ENCODE results near the gene CERK.

Gene CERK

DNA sequence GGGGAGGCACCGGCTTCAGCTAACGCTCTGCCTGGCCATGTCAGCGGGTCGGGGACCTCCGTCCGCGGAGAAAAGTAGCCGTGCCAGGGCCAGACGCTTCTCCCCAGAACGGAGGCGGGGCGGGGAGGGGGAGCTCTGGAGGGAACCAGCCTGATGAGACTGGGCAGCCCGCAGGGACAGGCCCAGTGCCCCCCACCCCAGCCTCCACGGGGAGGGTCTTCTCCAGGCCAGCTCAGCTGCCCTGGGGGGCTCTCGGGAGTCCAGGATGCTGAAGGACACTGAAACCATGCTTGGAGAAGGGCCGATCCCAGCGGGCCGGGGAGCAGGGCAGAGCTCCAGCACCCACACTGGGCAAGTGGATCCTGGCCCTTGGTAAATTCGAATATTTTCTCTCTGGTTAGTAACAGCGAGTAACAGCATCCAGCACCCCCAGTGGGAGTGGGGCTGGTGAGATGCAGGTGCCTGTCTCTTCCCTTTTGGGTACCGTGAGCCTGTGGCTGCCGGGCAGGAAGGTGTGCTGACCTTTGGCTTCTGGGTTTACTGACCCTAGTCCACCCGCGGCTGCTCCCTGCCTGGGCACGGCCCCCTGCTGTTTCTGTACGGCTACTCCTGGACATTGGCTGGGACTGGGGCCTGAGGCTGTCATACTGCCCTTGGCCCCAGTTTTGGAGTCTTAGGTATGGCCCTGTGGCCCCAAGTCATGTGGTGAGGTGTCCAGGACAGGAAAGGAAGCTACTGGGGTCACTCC, 82.0 kb downstream of the CERK start:
- H3K4me3 ChIP-seq (ENCODE audit: low read depth, low read length), result no peak overlapping the region
- no peak for DNase-seq (ENCODE audit: low read depth)
- TF ChIP-seq MYC (IDR thresholded peaks at IDR 0.05; ENCODE audit: low read depth, low read length) (no peak), POLR2A (IDR thresholded peaks at IDR 0.05; ENCODE audit: extremely low read depth, insufficient read length) (no peak)
- TF ChIP-seq, protein P1, sequence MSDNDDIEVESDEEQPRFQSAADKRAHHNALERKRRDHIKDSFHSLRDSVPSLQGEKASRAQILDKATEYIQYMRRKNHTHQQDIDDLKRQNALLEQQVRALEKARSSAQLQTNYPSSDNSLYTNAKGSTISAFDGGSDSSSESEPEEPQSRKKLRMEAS (IDR thresholded peaks at IDR 0.05; ENCODE audit: low read depth, low read length), result no peak
- TF ChIP-seq, protein P2, sequence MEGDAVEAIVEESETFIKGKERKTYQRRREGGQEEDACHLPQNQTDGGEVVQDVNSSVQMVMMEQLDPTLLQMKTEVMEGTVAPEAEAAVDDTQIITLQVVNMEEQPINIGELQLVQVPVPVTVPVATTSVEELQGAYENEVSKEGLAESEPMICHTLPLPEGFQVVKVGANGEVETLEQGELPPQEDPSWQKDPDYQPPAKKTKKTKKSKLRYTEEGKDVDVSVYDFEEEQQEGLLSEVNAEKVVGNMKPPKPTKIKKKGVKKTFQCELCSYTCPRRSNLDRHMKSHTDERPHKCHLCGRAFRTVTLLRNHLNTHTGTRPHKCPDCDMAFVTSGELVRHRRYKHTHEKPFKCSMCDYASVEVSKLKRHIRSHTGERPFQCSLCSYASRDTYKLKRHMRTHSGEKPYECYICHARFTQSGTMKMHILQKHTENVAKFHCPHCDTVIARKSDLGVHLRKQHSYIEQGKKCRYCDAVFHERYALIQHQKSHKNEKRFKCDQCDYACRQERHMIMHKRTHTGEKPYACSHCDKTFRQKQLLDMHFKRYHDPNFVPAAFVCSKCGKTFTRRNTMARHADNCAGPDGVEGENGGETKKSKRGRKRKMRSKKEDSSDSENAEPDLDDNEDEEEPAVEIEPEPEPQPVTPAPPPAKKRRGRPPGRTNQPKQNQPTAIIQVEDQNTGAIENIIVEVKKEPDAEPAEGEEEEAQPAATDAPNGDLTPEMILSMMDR (IDR thresholded peaks at IDR 0.05; ENCODE audit: low read depth, low read length), result no peak

DNA sequence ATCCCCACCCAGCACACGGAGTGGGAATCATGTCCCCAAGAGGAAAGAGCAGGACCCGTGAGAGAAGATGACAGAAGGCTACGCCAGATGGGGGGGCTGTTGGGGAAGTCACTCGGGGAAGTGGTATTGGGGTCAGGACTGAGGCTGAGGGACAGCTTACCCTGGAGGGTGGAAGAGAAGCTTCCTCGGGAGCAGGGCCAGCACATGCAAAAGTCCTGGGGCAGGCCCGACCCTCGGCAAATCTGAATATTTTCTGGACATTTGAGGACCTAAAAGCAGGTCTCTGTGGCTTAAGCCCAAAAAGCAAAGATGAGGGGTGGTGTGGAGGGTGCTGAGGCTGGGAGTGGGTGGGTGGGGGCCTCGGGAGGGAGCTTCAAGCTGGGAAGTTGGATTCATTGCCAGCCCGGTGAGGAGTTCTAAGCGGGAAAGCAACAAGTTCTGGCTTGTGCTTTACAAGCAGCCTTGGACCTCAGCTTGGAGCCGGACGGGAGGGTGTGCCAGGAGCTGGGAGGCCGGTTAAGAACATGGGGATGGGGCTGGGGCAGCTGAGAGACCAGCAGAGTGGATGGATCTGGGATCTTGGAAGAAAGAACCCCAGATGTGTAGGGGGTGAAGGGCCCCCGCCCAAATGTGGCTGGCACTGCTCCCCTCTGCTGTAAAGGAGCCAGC, 83.0 kb downstream of the CERK start:
- no peak for DNase-seq (ENCODE audit: low read depth)
- no peak for TF ChIP-seq POLR2A (IDR thresholded peaks at IDR 0.05; ENCODE audit: extremely low read depth, insufficient read length)
- TF ChIP-seq, protein P2 (IDR thresholded peaks at IDR 0.05; ENCODE audit: low read depth, low read length), result no peak
- TF ChIP-seq, protein P1 (IDR thresholded peaks at IDR 0.05; ENCODE audit: low read depth, low read length), result no peak
- no peak for TF ChIP-seq MYC (IDR thresholded peaks at IDR 0.05; ENCODE audit: low read depth, low read length)
- no peak overlapping the region for H3K4me3 ChIP-seq (ENCODE audit: low read depth, low read length)

DNA sequence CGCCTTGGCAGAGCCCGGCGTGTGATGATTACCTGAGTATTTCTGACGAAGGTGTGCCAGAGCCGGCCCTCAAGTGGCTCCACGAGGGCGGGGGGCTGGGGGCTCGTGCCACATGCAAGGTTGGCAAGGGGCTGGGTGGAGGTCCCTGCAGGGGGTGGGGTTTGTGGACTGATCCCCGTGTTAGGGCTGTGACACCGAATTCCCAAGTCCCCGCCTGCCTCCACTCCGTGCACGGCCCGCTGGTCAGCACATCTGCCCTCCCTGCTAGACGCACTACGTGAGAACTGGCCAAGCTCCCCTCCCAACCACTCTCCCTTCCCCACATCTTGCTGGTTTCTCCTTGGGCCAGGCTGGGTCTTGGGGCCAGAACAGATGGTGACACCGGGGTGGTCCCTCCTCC, 83.6 kb downstream of the CERK start:
- H3K4me3 ChIP-seq (ENCODE audit: low read depth, low read length), result no peak overlapping the region
- TF ChIP-seq, protein P2 (IDR thresholded peaks at IDR 0.05; ENCODE audit: low read depth, low read length), result no peak
- DNase-seq (ENCODE audit: low read depth), result no peak

DNA sequence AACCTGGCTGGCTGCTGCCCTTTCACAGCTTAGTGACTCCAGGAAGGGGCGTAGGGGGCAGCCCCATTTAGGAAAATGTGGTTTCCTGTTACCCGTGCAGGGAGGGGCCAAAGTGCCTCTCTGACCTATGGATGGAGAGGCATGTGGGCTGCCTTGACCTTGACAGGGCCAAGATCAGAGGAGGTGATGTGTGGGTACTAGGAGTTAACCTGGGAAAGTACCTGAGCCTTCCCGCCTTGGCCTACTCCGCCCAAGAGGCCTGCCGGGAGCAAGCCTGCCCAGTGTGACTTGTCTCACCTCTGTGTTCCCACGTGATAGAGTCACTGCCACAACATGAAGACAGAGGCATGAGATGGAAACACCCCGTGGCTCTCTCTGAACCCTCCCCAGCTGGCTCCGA, 84.5 kb downstream of the CERK start:
- H3K4me3 ChIP-seq (ENCODE audit: low read depth, low read length), result no peak overlapping the region
- TF ChIP-seq, protein P2 (IDR thresholded peaks at IDR 0.05; ENCODE audit: low read depth, low read length), result no peak
- TF ChIP-seq, protein P1 (IDR thresholded peaks at IDR 0.05; ENCODE audit: low read depth, low read length), result no peak
- no peak for TF ChIP-seq POLR2A (IDR thresholded peaks at IDR 0.05; ENCODE audit: extremely low read depth, insufficient read length)
- TF ChIP-seq MYC (IDR thresholded peaks at IDR 0.05; ENCODE audit: low read depth, low read length), result no peak
- DNase-seq (ENCODE audit: low read depth), result peak; percentile 37

DNA sequence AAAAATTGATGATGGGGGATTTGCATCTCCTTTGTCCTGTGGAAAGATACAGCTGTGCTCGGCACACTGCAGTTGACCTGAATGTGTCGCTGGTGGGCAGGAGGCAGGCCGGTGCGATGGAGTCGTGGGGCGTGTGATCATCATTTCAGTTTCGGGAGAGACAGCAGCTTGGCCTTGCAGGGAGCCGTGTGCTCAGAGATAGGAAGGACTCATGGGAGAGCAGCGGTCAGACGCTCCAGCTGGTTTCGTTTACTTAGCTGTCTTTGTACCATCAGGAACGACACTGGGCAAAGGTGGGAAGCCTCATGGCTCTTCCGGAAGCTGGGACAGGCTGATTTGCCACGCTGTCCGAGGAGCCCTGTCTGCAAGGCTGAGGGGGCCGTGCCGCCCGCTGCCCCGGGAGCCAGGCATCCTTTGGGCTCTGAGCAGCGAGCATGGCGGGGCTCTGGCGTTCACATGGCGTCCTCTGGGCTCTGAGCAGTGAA, 85.2 kb downstream of the CERK start:
- no peak overlapping the region for H3K4me3 ChIP-seq (ENCODE audit: low read depth, low read length)
- no peak for DNase-seq (ENCODE audit: low read depth)
- TF ChIP-seq, protein P2 (IDR thresholded peaks at IDR 0.05; ENCODE audit: low read depth, low read length), result no peak
- TF ChIP-seq MYC (IDR thresholded peaks at IDR 0.05; ENCODE audit: low read depth, low read length) (no peak), POLR2A (IDR thresholded peaks at IDR 0.05; ENCODE audit: extremely low read depth, insufficient read length) (no peak)
- TF ChIP-seq, protein P1 (IDR thresholded peaks at IDR 0.05; ENCODE audit: low read depth, low read length), result no peak

All from NB4 (cell line).